BE2C (cell line): ENCODE measurements around the gene BHLHA15.

Experiments used
- DNase-seq: peaks from one replicate; pipeline ENCODE4 v3.0.0-alpha.2; 2020
- H3K27me3 ChIP-seq: fragments of 250-450 bp; sonication (Bioruptor Pico); 2 replicates; pipeline ENCODE4 v1.5.1; 2020; ENCODE audit warnings: mild to moderate bottlenecking
- H3K36me3 ChIP-seq: fragments of 250-450 bp; sonication (Bioruptor Pico); 2 replicates; pipeline ENCODE4 v1.5.1; 2020; ENCODE audit warnings: mild to moderate bottlenecking
- H3K4me1 ChIP-seq: fragments of 250-450 bp; sonication (Bioruptor Pico); 2 replicates; pipeline ENCODE4 v1.5.1; 2020
- H3K4me3 ChIP-seq: 2 replicates; pipeline ENCODE4 v1.5.1; 2011; ENCODE audit warnings: low read depth, low read length
- H3K9me3 ChIP-seq: fragments of 250-450 bp; sonication (Bioruptor Pico); 2 replicates; pipeline ENCODE4 v1.5.1; 2020
- TF ChIP-seq, protein P1 (sequence below): IDR thresholded peaks from 2 replicates; pipeline ENCODE4 v1.5.1; 2012; ENCODE audit warnings: mild to moderate bottlenecking, low read depth, low read length

Gene BHLHA15

DNA sequence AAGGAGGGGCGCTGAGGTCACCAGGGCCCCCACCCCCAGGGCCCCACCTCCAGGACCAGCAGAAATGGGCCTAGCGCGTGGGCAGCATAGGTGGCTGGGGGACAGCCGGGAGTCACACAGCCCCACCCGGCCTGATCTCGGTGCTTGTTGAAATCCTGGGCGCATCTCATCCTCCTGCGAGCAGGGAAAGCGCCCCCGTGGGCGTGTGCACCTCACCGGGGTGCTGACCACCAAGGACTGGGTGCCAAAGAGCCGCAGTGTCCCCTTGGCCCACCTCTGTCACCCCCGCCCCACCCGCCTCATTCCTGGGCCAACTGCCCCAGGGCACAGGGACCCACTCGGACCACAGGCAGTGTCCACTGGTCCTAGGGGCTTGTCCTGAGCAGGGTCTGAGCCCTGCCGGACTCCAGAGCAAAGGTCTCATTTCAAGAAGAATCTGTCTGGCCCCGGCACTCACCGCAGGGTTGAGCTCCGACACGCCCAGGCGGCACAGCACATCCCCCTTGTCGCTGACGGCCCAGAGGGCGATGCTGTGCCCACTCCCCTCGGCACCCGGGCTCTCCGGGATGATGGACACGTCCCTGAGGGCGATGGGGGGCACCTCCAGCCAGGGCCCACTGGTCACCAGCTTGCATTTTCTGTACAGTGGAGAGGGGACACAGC is 11.4 kb downstream of the BHLHA15 start:
- TF ChIP-seq, protein P1, sequence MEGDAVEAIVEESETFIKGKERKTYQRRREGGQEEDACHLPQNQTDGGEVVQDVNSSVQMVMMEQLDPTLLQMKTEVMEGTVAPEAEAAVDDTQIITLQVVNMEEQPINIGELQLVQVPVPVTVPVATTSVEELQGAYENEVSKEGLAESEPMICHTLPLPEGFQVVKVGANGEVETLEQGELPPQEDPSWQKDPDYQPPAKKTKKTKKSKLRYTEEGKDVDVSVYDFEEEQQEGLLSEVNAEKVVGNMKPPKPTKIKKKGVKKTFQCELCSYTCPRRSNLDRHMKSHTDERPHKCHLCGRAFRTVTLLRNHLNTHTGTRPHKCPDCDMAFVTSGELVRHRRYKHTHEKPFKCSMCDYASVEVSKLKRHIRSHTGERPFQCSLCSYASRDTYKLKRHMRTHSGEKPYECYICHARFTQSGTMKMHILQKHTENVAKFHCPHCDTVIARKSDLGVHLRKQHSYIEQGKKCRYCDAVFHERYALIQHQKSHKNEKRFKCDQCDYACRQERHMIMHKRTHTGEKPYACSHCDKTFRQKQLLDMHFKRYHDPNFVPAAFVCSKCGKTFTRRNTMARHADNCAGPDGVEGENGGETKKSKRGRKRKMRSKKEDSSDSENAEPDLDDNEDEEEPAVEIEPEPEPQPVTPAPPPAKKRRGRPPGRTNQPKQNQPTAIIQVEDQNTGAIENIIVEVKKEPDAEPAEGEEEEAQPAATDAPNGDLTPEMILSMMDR, result no peak
- no peak for DNase-seq
- no peaks in the 10 kb centered on the region for H3K4me1 ChIP-seq
- no peaks in the 10 kb centered on the region for H3K9me3 ChIP-seq
- H3K36me3 ChIP-seq, result no peaks in the 10 kb centered on the region
- no peak overlapping the region for H3K4me3 ChIP-seq
- no peaks in the 10 kb centered on the region for H3K27me3 ChIP-seq

DNA sequence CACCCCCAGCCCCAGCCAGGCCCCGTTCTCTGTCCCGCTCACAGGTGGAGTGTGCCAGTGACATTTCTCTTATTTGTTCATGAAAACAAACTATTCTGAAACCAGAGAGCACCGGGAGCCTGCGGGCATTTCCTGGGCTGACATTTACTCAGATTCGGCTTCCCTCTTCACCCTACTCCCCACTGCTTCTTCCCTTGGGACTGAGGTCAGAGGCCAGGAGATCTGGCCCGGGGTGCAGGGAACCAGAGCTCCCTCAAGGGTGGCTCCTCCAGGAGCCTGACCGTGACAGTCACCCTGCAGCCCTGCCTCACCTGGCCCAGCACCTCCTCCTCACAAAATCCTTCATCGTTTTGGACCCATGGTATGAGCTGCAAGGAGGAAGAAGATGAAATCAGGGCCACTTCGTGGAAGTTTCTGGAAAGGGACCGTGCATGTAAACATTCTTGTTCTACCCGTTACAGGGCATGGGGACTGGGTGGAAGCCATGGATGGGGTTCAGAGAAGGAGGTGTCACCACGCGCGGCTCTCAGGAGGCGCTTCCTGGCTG is 12.2 kb downstream of the BHLHA15 start:
- no peak overlapping the region for H3K4me3 ChIP-seq
- H3K4me1 ChIP-seq, result no peaks in the 10 kb centered on the region
- H3K9me3 ChIP-seq, result no peaks in the 10 kb centered on the region
- no peaks in the 10 kb centered on the region for H3K27me3 ChIP-seq
- TF ChIP-seq, protein P1, result no peak
- H3K36me3 ChIP-seq, result no peaks in the 10 kb centered on the region
- no peak for DNase-seq

DNA sequence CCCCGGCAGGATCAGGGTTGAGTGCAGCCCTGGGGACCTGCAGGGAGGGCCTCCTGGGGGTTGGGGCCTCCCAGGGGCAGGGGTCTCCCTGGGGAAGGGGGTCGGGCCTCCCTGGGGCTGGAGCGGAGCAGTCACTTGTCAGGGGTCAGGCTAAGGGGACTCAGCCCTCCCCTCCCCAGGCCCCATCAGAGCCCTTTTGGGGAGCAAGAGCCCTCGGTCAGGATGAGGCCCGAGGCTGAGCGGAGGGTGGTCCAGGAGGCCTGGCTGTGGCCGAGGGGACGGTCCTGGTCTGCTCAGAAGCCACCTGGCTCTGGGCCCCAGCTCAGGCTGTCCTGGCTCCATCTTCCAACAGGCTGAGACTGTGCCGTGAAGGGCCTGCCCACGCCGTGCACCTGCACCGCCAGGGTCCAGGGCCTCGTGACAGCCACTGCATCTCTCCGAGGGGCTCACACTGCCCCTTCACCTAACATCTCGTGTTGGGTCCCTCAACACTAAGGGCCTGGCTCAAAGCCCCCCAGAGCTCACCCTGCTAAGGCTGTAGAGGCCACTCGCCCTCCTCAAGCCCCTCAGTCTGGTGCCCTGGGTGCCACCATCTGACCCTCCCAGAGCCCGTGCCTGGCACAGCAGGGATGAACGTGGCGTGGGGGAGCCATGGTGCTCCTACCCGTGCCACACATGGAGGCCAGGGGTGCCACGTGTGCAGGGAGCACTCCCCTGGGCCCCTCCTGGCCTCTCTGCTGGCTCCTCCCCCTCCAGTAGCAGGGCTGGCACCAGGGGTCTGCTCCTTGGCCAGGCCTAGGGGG is 12.9 kb downstream of the BHLHA15 start:
- no peak for DNase-seq
- TF ChIP-seq, protein P1, result no peak
- Histone ChIP-seq H3K27me3 (no peaks in the 10 kb centered on the region), H3K36me3 (no peaks in the 10 kb centered on the region), H3K4me1 (no peaks in the 10 kb centered on the region), H3K9me3 (no peaks in the 10 kb centered on the region), H3K4me3 (no peak overlapping the region)

DNA sequence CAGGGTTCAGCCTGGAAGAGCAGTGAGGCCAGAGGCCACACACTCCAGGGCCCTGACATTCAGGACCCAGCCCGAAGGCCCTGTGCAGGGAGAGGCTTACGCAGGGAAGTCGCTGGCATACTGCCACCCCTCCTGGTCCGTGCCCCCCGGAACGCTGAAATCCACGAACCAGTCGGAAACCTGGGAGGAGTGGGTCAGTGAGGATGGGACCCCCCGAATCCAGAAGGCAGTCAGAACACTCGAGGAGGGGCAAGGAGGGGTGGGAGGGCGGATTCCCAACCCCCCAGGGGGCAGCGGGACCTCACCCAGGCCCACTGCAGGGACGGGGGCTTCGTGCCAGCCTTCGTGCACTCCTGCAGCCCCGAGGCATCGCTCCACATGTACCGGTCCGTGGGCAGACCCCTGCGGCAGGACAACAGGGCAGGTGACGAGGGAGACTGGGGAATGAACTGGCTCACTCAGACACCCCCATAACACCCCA is 13.5 kb downstream of the BHLHA15 start:
- no peaks in the 10 kb centered on the region for H3K36me3 ChIP-seq
- H3K4me1 ChIP-seq, result no peaks in the 10 kb centered on the region
- no peaks in the 10 kb centered on the region for H3K27me3 ChIP-seq
- H3K4me3 ChIP-seq, result no peak overlapping the region
- DNase-seq, result no peak
- no peaks in the 10 kb centered on the region for H3K9me3 ChIP-seq
- TF ChIP-seq, protein P1, result no peak

DNA sequence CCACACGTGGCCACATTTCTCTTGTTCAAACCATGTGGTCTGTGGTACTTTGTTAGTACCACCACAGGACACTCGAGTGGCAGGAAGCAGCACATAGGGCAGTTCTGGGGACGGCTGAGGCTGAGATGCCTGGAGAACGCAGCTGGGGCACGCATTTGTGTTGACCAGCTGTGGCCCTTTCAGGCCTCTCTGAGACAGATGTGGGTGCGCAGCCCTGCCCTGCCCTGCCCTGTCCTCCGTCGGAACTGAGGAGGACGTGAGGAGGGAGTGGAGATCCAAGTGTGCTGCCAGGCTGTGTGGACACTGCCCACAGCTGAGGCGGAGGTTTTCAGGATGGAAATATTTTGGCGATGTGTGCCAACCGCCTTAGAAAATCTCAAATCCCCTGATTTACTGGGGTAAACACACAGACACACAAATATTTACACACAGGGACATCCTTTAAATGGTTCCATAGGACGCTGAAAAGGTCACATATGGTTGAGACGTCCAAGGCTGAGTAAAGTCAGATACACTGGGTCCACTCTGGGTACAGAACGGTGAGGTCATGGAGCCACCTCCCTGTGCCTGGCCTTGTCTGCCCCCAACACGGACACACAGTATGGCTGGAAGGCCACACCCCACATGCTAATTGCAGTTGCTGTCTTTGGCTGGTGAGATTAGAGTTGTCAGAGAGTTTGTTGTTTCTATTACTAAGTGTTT is 14.8 kb downstream of the BHLHA15 start:
- Histone ChIP-seq H3K4me1 (no peaks in the 10 kb centered on the region), H3K4me3 (no peak overlapping the region), H3K36me3 (no peaks in the 10 kb centered on the region), H3K27me3 (no peaks in the 10 kb centered on the region), H3K9me3 (no peaks in the 10 kb centered on the region)
- TF ChIP-seq, protein P1, result no peak
- no peak for DNase-seq
